GM21576 (cell line): ENCODE results near the gene FBXO17.
"Not testable (repeated sequence)": the region's sequence is repeated elsewhere in the genome, so short reads cannot be mapped to it uniquely, and the experiment has no call there.

Experiments
- ATAC-seq: cut with Tn5 transposase; IDR thresholded peaks from one replicate; pipeline ENCODE4 v1.9.1; 2021; ENCODE audit warnings: mild to moderate bottlenecking, moderate library complexity; ENCODE audit not compliant: unreplicated experiment

The FBXO17 gene

GRCh38 chr19:38975214-38975860 lies at the start of gene FBXO17:
Gene FBXO17, minus strand, starts transcription at chr19:38975742. Its CDS starts 25,423 bp downstream, at chr19:38950319.
- ATAC-seq = no peak

- ATAC-seq = no peak
Measured at GRCh38 chr19:39024875-39025641, 49.5 kb upstream of the FBXO17 start.

- no peak for ATAC-seq
Measured at GRCh38 chr19:39021063-39021462, 45.5 kb upstream of the FBXO17 start.

DNA sequence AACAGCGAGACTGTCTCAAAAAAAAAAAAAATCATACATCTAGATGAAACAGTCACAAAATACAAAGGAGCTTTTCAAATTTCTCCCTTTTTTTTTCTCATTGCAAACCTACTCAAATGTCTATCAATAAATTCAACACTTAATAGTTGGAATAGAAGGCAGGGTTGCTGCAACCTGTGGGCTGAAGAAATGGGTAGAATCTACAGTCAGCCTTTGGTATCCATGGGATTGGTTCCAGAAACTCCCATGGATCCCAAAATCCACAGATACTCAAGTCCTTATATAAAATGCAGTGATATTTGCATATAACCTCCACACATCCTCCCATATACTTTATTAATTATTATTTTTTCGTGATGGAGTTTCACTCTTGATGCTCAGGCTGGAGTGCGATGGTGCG lies 42.1 kb upstream of the FBXO17 start:
- ATAC-seq = no peak

GRCh38 chr19:39017026-39017425 lies 41.5 kb upstream of the FBXO17 start:
- no peak for ATAC-seq

GRCh38 chr19:39014037-39014436 lies 38.5 kb upstream of the FBXO17 start:
- no peak for ATAC-seq

- ATAC-seq = no peak
Measured at GRCh38 chr19:39009001-39009400, 33.5 kb upstream of the FBXO17 start.

- ATAC-seq = no peak
Measured at GRCh38 chr19:39008137-39008536, 32.6 kb upstream of the FBXO17 start.

- ATAC-seq = no peak
Measured at GRCh38 chr19:39007096-39007495, 31.6 kb upstream of the FBXO17 start.

GRCh38 chr19:39004403-39004802 lies 28.9 kb upstream of the FBXO17 start:
- ATAC-seq = no peak

DNA sequence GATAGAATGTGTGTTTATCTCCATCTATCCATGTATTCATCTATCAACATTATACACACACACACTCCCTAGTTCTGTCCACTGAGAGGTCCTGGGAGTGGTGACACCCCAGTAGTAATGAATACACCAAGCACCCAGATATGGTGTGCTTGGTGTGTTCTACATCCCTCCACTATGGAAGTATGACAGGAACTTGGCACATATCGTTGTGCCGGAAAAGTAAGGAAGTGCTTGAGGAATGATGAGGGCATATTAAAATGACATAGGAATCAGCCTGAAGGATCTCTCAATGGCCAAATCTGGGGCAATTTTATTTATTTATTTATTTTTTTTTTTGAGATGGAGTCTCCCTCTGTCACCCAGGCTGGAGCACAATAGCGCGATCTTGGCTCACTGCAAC lies 28.3 kb upstream of the FBXO17 start:
- no peak for ATAC-seq

- no peak for ATAC-seq
Measured at GRCh38 chr19:39003188-39003587, 27.6 kb upstream of the FBXO17 start.

- ATAC-seq = no peak
Measured at GRCh38 chr19:39001041-39001440, 25.5 kb upstream of the FBXO17 start.

- ATAC-seq = not testable (repeated sequence)
Measured at GRCh38 chr19:38997576-38997975, 22.0 kb upstream of the FBXO17 start.

- no peak for ATAC-seq
Measured at GRCh38 chr19:38993271-38993670, 17.7 kb upstream of the FBXO17 start.

DNA sequence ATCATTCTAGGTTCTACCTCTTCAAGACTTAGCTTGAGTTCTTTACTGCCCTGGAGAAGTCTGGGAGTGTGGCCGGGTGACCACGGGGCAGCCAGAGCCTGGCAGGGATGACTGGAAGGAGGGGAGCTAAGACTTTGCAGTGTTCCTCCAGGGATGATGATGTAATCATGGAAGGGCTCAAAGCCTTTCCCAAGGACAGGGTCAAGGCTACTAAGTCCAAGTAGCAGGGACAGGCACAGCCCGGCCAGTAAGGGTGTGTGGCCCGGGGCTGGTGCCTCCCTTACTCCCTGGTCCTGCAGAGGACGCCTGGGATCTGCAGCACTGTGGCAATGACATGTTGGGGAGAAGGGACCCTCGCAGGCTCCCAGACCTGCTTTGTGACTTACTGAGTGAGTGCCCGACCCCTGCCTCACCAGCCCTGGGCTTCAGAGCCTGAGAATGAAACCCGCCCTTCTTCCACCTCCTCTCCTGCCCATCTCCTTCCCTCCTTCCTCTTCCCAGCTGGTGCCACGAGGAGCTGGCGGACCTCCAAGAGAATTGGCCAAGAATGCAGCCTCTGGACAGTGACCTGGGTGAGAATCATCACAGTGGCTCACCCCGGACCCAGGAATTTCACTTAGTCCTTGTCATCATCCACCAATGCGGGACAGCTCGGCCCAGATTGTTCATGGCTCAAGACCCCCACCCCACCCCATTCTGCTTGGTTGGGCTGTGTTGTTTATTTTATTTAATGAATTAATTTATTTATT lies 15.6 kb upstream of the FBXO17 start:
- no peak for ATAC-seq

- ATAC-seq = not testable (repeated sequence)
Measured at GRCh38 chr19:38989614-38990013, 14.1 kb upstream of the FBXO17 start.

DNA sequence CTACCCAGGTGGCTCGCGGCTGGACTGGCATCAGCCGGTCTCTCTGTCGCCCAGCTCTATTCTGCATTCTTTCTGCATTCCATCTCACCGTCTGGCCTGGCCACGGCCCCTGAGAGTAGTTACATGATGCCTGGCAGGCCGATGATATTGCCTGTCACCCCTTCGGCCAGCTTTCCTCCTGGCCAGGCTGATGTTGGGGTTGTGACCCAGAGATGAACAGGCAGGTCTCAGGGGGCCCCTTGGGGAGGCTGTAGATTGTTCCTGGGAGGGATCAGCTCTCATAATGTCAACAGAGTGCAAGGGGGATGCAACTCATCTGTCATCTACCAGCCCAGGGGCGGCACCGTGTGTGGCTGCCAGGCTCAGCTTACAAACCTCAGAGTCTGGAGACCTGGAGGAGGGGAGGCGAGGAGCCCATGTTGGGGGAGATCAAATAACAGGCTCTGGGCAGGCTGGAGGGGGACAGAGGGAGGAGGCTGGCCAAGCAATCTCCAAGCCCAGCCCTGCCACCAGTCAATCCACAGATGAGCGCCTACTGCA lies 13.6 kb upstream of the FBXO17 start:
- no peak for ATAC-seq

DNA sequence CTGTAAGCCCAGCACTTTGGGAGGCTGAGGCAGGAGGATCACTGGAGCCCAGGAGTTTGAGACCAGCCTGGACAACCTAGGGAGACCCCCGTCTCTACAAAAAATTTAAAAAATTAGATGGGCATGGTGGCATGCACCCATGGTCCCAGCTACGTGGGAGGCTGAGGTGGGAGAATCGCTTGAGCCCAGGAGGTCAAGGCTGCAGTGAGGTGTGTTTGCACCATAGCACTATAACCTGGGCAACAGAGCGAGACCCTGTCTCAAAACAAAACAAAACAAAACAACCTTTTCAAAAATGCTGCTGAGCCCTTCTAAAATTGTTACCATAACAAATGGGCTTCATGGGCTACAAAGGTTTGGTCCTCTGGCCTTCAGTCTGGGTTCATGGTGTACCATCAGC lies 13.1 kb upstream of the FBXO17 start:
- not testable (repeated sequence) for ATAC-seq

DNA sequence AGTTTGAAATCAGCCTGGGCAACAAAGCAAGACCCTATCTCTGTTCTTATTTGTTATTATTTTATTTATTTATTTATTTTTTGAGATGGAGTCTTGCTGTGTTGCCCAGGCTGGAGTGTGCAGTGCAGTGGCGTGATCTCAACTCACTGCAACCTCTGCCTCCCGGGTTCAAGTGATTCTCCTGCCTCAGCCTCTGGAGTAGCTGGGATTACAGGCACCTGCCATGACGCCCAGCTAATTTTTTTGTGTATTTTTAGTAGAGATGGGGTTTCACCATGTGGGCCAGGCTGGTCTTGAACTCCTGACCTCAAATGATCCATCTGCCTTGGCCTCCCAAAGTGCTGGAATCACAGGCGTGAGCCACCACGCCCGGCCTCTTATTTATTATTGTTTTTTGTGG lies 12.2 kb upstream of the FBXO17 start:
- not testable (repeated sequence) for ATAC-seq

DNA sequence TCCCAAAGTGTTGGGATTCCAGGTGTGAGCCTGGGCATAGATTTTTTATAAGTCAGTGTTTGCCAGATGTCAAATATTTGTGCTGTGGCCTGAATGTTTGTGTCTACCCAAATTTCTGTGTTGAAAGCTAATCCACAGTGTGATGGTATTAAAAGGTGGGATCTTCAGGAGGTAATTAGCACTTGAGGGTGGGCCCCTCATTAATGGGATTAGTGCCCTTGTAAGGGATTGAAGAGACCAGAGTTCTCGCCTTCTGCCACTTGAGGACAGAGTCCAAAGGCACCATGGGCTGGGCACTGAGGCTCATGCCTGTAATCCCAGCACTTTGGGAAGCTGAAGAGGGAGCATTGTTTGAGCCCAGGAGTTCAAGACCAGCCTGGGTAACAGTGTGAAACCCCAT lies 9.7 kb upstream of the FBXO17 start:
- no peak for ATAC-seq
